Inferior parietal cortex (tissue), 1 donor: ENCODE measurements around the gene PRSS22.

ENCODE experiments used
- DNase-seq: peaks from one replicate; pipeline ENCODE4 v3.0.0-alpha.2; 2016; ENCODE audit errors: extremely low spot score

PRSS22 gene

GRCh38 chr16:2857451-2858244 lies at the start of gene PRSS22:
PRSS22 (minus strand) TSS chr16:2858170; CDS start chr16:2858104, 66 bp downstream.
- DNase-seq: no peak

- DNase-seq: peak; percentile 17
Measured at GRCh38 chr16:2907084-2907753, 49.2 kb upstream of the PRSS22 start.

GRCh38 chr16:2905988-2906387 lies 48.0 kb upstream of the PRSS22 start:
- DNase-seq: peak; percentile 95

GRCh38 chr16:2905241-2905987 lies 47.4 kb upstream of the PRSS22 start:
- peak; percentile 95 for DNase-seq

- DNase-seq: no peak
Measured at GRCh38 chr16:2904922-2905240, 46.9 kb upstream of the PRSS22 start.

- peak; percentile 86 for DNase-seq
Measured at GRCh38 chr16:2904100-2904921, 46.3 kb upstream of the PRSS22 start.

- DNase-seq: no peak
Measured at GRCh38 chr16:2902337-2903130, 44.6 kb upstream of the PRSS22 start.

GRCh38 chr16:2900526-2901075 lies 42.6 kb upstream of the PRSS22 start:
- no peak for DNase-seq

- no peak for DNase-seq
Measured at GRCh38 chr16:2899564-2900072, 41.6 kb upstream of the PRSS22 start.

GRCh38 chr16:2898831-2899563 lies 41.0 kb upstream of the PRSS22 start:
- DNase-seq: no peak

- no peak for DNase-seq
Measured at GRCh38 chr16:2897110-2897509, 39.1 kb upstream of the PRSS22 start.

- DNase-seq: no peak
Measured at GRCh38 chr16:2896480-2897010, 38.6 kb upstream of the PRSS22 start.

- no peak for DNase-seq
Measured at GRCh38 chr16:2895813-2896212, 37.8 kb upstream of the PRSS22 start.

- DNase-seq: no peak
Measured at GRCh38 chr16:2894231-2894630, 36.3 kb upstream of the PRSS22 start.

- no peak for DNase-seq
Measured at GRCh38 chr16:2884041-2884451, 26.1 kb upstream of the PRSS22 start.

GRCh38 chr16:2883458-2883908 lies 25.5 kb upstream of the PRSS22 start:
- no peak for DNase-seq

- peak; percentile 95 for DNase-seq
Measured at GRCh38 chr16:2882650-2883457, 24.9 kb upstream of the PRSS22 start, which contains the start of gene FLYWCH2. FLYWCH2 (plus strand) TSS chr16:2883215; CDS start chr16:2896450, 13,235 bp downstream.
